HCT116 (cell line): ENCODE measurements around the gene TSPAN6.

Source experiments
- CTCF ChIP-seq, 3 experiments: fragments of 200-600 bp in 1 of 3; sonication (generic) in 1 of 3; IDR thresholded peaks in 2 of 3; conservative IDR thresholded peaks in 1 of 3; 2 replicates each; pipeline ENCODE4 v1.5.1; 2012 to 2017; ENCODE audit warnings: low read depth in 2 of 3, low read length in 2 of 3, antibody characterized with exemption in 1 of 3, borderline replicate concordance in 1 of 3, control low read depth in 1 of 3, mild to moderate bottlenecking in 1 of 3, mixed read lengths in 1 of 3, mixed run types in 1 of 3, moderate library complexity in 1 of 3; ENCODE audit not compliant: insufficient read depth in 1 of 3
- POLR2A ChIP-seq: IDR thresholded peaks from 2 replicates; pipeline ENCODE4 v1.7.0; 2011; ENCODE audit warnings: borderline replicate concordance; ENCODE audit not compliant: insufficient read depth, insufficient read length; ENCODE audit errors: extremely low read depth

- TF ChIP-seq POLR2A (no peak), CTCF (IDR thresholded peaks at IDR 0.05 in 2 of 3, conservative IDR thresholded peaks at IDR 0.05 in 1 of 3; ENCODE audit: borderline replicate concordance in 1 of 3, insufficient read depth in 1 of 3, low read depth in 2 of 3, low read length in 2 of 3) (no peak)
Observed at GRCh38 chrX:100643956-100644860, 7.6 kb upstream of the TSPAN6 start, which contains the start of gene SRPX2.
